Measurements from ENCODE around the gene FJX1.
"Not testable (repeated sequence)": the region's sequence is repeated elsewhere in the genome, so short reads cannot be mapped to it uniquely, and the experiment has no call there.

FJX1 gene

DNA sequence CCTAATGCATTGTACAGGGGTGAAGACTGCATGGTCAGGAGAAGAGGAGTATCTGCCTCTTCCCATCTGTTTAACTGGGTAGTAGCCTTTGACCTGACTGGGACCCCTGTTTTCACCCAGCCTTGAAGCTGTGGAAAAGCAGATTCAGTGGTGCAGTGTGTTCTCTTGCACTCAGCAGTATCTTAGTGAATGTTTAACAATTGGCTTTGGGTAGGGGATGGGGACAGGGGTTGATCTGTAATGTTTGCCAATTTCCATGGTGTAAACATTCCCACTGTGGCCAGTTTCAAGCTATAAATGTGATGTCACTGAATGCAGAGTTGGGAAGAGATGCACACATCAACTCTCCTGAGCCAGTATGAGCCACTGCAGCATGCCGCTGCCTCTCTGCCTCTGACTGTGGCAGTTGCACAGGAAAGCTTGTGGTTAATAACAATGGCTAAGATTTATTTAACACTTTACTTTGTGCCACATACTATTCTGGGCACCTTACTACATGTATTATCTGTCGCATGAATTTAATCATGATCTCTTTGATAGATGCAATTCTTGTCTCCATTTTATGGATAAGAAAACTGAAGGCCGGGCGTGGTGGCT lies 15.7 kb downstream of the FJX1 start:
- no peak for DNase-seq

DNA sequence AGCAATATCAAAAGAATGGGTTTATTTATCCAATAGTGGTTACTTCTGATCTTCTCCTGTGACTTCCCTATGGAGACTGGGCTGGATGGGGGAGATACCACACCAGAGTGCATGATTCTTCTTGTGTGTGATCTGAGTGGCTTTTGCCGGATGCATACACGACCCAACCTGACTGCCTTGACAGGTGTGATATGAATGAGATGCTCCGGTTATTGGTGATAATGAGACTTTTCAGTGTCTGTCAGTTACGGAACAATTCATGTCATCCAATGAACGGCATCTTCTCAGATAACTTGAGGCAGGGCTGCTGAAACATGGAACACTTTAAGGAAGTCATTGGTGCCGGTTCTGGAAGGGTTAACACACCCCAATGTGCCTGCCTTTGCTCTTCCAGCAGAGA lies 17.7 kb downstream of the FJX1 start:
- DNase-seq, result no peak

DNA sequence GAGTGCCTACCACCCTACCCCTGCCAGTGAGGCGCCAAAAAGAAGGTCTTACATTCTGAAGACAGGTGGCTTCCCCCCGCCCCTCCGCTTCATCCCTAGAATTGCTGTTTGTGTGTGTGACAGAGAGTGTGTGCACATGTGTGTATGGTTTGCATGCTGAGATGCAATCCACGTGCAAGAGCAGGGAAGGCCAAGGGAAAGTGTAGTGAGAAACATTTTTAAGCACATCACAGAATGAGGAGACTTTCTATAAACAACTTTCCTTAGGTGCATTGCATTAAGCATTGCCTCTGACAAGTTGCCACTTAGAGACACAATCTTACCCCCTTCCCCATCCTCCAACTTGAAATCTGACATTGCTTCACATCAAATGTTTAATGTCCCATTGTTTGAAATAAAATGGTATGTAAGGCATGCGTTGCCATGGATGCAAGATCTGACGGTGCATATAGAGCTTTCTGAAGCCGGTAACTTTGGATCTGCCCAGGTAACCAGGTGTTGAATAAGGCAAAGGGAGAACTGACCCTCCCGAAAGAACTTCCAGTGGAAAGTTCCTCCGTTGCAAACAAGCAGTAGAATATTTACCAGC lies 21.4 kb downstream of the FJX1 start:
- DNase-seq, result no peak

DNA sequence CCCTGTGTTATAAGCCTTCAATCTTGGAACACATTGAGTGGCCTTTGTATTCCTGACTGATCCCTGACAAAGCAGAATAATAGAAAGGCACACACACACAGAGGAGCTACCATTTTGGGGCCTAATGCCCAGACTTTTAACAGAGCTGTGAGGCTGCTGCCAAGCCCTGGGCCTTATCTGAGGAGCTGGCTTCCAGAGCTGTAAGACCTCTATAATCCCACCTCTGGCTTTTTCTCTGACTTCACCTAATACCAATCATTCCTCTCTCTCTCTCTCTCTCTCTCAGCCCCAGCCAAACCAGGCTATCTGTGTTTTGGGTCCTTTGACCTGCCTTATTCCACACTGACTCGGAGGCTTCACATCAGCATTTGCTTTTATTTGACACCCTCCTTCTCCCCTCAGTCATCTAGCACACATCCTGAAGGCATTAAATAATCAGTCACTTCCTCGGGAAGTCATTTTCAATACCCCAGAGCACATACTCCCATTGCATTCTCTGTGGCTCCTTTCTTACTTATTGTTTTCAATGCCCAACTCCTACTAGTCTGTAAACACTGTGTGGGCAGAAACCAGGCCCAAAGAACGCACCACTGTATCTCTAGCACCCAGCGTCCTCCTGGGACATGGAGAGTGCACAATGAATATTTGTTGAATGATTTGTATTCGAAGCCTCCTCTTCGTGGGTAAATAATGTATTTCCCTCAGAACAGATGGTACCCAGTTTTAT lies 23.1 kb downstream of the FJX1 start:
- no peak for DNase-seq

DNA sequence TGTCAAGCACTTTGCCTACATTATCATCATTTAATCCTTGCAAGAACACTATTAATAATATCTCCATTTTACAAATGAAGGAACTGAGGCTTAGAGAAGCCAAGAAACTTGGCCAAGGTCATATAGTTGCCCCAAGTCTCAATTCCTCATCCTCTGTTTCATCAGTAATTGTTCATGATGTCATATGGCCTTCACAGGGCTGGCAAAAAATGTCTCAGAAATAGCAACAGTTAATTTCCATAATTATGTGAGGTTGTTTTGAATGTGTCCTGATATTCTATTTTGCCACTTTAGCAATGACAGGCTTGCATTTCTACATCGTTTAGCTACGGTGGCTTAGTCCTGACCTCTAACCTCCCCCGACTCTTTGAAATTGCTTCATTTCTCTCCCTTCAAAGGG lies 23.7 kb downstream of the FJX1 start:
- DNase-seq, result no peak

DNA sequence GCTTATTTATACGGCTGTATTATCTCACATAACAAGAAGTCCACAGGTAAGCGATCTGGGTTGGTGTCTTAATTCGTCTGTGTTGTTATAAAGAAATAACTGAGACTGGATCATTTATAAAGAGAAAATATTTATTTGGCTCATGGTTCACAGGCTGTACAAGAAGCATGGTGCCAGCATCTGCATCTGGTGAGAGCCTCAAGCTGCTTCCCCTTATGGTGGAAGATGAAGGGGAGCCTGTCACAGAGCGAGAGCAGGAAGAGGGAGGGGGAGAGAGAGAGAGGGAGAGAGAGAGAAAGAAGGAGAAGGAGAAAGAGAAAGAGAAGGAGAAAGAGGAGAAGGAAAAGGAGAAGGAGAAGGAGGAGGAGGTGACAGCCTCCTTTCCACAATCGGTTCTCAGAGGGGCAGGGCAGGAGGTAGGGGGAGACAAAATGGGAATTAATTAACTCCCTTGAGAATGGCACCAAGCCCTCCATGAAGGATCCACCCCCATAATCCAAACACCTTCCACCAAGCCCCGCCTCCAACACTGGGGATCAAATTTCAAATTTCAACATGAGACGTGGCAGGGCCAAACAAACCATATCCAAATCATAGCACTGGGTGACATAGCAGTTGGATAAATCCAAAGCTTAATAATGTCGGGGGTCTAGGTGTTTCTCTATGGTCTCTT lies 29.3 kb downstream of the FJX1 start:
- no peak for DNase-seq

DNA sequence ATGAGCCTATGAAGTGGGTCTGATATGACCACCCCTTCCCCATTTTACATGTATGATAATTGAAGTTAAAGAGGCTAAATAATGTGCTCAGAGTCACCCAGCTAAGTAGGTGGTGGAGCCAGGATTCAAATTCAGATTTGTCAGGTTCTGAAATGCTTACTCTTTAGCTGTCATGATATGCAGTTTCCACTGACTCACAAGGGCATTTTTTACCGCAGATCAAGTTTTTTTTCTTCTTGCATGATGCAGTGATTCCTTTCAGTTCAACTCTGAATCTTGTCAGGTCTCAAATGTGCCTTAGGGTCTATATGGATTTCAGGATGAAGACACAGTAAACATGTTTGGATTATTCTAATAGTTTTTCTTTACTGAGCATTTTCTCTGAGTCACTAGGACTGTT lies 31.7 kb downstream of the FJX1 start:
- DNase-seq, result no peak

DNA sequence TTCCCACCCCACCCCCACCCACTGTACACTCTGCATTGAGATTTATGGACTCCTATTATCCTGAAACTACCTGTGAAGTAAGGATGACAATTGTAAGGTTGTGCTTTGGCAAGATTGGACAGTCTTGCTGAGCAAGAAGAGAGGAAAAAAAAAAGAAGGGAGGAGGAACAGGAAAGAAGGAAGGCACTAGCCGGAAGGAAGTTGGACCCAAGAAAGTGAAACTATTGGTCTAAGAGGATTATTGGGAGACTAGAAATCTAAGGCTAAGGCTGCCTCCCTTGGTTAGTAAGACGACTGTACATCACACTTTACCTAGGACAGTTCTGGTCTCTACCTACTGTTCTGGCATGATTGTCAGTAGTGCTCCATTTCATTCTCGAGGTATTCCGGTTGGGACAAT lies 32.2 kb downstream of the FJX1 start:
- no peak for DNase-seq

DNA sequence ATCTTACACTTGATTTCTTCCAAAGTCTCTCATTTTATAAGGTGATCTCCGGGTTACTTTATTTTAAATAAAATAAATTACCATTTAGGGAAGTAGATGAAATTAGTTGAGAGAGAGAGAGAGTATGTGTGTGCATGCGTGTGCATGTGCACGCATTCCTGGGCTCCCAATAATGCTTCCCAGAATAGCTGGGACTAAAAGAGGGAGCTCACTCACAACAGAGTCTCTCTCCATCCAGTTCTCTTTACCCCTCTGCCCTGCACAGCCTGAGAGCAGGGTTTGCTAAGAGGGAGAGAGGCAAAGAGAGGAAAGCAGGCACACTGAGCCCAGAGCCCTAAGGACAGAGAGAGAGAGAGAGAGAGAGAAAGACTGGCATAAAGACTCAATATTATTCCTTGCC lies 33.0 kb downstream of the FJX1 start:
- DNase-seq, result no peak

DNA sequence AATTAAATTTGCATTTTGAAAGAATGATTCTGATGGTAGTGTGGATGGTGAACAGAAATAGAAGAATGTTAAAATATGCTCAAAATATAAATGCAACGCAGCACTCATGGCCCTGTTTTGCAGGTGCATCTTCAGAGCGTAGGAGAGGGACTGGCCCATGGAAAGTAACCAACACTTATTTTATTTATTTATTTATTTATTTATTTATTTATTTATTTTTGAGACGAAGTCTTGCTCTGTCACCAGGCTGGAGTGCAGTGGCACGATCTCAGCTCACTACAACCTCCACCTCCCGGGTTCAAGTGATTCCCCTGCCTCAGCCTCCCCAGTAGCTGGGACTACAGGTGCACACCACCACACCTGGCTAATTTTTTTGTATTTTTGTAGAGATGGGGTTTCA lies 34.5 kb downstream of the FJX1 start:
- not testable (repeated sequence) for DNase-seq

DNA sequence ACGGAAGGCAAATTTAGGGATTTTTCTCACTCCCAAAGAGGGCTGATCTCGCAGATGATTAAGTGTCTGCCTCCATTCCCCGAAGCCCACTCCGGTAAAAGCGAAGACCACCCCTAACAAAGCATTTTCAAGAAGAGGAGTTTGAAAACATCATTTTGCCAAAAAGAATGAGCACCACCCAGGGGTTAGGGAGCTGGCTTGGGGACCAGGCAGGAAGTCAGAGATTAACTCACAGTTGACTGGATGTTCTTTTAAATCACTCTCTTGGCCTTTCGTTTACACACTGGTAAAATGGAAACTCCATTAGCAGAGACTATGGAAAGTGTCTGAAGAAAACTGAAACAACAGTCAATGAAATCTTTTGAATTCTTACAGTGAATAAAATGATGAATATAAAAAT lies 36.5 kb downstream of the FJX1 start:
- DNase-seq, result no peak

DNA sequence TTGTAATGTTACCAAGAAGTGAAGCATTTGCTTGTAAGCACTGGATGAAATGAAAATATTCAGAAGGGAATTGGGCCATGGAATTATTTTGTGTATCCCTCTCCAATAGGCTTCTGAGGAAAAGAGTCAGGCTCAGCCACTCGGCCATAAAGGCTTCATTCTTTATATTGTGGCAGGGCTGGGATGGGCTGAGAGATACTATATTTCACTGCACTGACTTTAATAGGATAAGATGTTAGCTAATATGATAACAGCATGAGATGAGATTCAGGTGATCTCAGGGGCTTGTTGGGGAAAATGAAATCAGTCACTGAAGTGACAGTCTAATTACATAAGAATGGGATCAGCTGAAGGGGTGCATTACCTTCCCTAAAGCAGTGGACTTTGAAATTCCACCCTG lies 37.0 kb downstream of the FJX1 start:
- no peak for DNase-seq

DNA sequence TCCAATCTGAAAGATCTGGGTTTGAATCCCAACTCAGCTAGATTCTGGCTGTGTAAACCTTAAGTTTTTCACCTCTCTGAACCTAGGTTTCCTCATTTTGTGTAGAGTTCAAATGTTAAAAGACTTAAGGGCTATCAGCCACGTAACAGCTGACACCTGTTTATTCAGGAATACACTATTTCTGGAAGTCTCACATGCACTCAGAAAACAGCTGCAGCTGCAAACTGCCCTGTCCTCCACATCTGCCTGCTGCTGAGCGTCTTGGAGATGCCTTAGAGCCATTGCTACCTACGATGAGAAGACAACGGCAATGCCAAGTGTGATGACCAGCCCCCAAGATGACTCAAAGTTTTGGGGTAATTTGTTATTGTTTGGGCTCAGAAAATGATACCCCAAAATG lies 37.6 kb downstream of the FJX1 start:
- DNase-seq, result no peak

DNA sequence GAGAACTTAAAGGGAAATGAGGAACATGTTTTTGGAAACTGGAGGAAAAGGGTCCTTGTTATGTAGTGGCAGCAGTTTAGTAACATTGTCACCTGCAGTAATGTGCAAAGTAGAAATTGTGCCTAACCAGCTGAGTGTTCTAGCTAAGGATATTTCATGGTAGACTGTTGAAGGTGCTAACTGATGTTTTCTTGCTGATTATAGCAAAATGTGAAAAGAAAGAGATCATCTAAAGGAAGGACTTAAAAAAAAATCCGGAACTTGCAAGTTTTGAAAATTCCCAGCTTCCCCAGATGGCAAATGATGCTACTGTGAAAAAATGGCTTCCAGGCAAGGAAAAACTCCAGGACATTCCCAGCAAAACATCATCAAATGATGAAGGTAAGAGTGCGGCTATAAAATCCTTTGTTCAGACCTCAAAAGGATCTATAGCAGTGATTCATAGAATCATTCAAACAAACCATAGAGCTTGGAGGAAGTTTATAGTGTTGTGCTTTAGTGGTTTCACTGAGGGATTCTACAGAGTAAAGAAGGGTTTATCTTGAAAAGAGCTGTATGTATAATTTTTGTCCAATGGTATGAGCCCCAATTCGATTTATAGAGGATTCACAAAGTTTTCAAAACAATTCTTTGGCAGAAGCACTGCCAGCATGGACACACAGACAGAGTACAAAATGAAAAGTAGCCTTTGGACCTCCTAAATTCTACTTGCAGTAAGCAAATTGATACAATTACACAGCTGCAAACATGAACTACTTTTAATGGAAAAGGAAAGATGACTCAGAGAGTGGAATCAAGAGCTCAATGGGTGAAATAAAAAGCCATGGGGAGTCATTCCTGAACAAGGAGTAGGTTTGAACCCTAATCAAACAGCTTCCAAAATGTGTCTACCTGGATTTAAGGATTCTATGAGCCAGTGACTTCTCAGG lies 40.0 kb downstream of the FJX1 start:
- no peak for DNase-seq

DNA sequence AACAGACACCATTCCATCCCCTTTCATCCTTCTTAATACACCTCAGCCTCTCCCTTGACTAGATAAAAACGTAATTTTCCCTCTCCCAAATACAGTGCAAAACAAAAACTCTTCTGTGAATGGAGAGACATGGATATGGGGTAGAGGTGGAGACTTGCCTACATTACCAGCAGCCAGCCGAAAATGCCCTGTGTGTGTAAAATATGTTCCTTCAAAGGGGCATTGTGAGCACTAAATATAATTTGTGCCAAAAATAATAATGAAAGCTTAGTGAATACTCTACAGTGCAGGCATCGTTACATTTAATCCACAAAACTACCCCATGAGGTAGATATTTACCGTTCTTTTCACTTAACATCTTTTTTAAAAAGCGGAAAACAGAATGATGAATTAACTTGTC lies 43.3 kb downstream of the FJX1 start:
- no peak for DNase-seq

DNA sequence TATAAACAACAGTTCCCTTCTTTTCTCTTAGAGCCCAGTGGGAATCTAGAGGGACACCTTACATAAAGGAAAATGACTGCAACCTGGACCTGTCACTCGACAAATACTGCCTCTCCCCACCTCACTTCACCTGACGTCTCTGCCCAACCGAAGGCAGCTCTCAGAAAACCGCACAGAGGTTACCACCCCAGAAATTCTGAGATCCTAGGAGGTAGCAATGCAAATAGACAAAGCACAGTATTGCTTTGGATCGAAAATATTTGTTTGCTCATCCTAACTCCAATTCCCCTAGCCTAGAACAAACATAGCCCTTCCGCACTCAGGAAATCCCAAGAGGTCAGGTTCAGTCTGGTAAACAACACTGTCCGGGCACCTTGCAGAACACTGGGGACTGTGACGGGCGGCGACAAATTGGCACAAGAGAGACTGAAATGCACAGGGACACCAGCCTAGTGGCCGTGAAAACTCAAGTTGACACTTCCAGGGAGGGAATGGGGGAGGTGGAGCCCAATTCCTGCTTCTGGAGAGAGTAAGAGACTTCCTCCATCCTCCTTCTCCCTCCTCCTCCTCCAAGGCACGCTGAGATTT lies 43.9 kb downstream of the FJX1 start:
- DNase-seq, result no peak

DNA sequence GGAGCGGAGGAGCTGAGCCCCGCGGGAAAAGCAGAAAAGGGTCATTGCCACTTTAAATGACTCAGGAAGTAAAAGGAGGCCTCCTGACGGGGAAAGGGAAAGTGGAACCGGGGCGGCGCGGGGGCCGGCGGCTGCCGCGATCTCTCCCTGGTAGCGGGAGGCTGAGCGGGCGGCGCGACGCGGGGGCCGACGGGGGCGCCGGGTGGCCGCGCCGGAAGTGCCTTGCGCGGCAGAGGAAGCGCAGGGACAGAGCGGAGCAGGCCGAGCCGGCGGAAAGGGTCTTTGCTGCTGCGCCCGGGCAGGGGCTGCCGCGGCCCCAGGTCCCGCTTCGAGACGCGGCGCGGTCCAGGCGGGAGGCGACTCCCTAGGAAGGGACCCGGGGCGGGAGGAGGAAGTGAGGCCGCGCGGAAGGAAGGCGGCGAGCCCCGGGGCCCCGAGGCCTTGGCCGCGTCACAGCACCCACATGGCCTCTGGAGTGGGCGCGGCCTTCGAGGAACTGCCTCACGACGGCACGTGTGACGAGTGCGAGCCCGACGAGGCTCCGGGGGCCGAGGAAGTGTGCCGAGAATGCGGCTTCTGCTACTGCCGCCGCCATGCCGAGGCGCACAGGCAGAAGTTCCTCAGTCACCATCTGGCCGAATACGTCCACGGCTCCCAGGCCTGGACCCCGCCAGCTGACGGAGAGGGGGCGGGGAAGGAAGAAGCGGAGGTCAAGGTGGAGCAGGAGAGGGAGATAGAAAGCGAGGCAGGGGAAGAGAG lies 44.6 kb downstream of the FJX1 start, which contains the start of gene TRIM44:
Gene TRIM44, plus strand, starts transcription at position 127 of the 759 bp plus-strand sequence. Its CDS starts 337 bp downstream, at position 464.
- peak; percentile 80 to 88 for DNase-seq

DNA sequence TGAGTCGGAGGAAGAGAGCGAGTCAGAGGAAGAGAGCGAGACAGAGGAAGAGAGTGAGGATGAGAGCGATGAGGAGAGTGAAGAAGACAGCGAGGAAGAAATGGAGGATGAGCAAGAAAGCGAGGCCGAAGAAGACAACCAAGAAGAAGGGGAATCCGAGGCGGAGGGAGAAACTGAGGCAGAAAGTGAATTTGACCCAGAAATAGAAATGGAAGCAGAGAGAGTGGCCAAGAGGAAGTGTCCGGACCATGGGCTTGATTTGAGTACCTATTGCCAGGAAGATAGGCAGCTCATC lies 45.1 kb downstream of the FJX1 start:
- DNase-seq, result no peak

DNA sequence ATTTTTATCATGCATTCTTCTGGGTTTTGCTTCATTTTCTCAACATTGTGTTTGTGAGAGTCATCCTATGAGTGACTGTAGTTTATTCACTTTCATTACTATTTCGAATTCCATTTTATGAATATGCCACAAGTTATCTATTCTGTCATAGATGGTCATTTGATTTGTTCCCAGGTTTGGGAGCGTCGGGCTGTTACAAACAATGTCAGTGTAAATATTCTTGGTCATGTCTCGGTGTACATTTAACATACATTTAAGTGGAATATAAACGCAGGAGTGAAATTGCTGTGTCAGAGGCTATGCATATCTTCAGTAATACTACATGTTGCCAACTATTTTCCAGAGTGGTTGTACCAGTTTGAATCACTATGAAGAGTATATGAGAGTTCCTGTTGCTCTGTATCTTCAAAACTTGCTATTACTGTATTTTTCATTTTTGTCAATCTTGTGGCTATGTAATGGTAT lies 46.7 kb downstream of the FJX1 start:
- no peak for DNase-seq

DNA sequence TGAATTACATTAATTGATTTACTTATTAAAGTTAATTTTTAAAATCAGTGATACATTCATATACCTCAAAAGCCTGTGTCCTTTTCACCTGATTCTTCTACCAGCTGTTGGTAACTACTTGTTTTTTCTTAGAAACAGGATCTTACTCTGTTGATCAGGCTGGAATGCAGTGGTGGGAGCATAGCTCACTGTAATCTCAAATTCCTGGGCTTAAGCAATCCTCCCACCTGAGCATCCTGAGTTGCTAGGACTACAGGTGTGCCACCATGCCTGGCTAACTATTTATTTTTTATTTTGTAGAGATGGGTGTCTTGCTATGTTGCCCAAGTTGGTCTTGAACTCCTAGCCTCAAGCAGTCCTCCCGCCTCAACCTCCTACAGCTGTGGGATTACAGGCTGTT lies 49.0 kb downstream of the FJX1 start:
- DNase-seq, result no peak

DNA sequence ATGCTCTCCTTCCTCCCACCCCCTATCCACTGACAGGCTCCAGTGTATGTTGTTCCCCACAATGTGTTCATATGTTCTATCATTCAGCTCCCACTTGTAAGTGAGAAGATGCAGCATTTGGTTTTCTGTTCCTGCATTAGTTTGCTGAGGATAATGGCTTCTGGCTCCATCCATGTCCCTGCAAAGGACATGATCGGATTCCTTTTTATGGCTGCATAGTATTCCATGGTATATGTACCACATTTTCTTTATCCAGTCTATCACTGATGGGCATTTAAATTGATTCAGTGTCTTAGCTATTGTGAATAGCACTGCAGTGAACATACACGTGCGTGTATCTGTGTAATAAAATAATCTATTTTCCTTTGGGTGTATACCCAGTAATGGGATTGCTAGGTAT lies 50.1 kb downstream of the FJX1 start:
- DNase-seq, result not testable (repeated sequence)

Measured in NCI-H446 (cell line).